ENCODE measurements around the gene JARID2.

The JARID2 gene

DNA sequence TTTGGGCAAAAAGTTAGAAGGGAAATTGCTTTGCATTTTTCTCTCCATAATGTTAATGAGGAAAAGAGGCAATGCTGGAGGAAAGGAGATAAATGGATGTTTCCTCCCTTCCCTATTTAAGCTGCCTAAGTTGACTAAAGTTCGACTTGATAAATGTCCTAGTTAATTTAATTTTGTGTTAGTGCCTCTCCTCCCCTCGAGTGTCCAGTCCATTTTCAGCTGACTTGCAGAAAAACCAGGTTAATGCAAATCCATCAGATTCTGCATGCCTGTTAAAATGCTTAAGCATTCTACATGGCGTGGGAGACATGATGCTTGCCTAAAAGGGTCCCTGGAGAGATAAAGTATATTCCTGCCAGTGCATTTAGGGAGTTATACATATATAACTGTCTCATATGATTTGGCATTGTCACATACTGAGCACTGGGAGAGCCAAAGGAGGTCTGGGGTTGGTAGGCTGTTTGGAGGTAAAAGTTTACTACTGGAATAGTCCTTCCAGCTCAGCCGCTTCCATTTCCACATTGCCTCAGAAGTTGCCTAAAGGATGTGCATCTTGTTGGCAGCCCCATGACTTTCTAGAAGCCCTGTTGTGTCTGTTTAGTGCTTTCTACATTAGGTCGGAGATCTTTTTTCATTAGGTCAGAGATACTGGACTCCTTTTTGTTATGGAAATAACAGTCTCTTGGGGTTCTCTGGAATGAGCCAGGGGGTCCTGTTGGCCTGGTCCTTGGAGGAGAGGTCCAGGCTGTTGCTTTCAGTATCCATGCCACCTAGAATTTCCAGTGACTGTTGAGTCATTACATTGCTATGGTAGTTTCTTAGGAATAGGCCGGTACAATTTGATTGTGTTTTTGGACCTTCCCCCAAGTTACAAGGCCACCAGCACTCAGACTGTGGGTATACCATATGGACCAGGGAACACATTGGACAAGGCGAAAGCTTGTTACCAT lies 30.4 kb downstream of the JARID2 start:
- no peaks in the 10 kb centered on the region for H3K4me1 ChIP-seq (ENCODE audit: low read length)
- H3K9me2 ChIP-seq (replicated peaks; ENCODE audit: insufficient read depth, low read length) = no peaks in the 10 kb centered on the region
- TF ChIP-seq EZH2 (optimal IDR thresholded peaks at IDR 0.05; ENCODE audit: low read depth, low read length) (no peak), EZH2phosphoT487 (IDR thresholded peaks at IDR 0.05; ENCODE audit: low read length) (no peak), CTCF (IDR thresholded peaks at IDR 0.05; ENCODE audit: low read length) (no peak)
- no peak overlapping the region for H3K4me2 ChIP-seq (ENCODE audit: low read depth, low read length)
- no peaks in the 10 kb centered on the region for H4K20me1 ChIP-seq (ENCODE audit: insufficient read depth, low read length)
- H3K4me3 ChIP-seq (ENCODE audit: low read length) = no peak overlapping the region
- no peak for DNase-seq
- no peaks in the 10 kb centered on the region for H3K9me3 ChIP-seq (replicated peaks; ENCODE audit: insufficient read depth, low read length)
- no peaks in the 10 kb centered on the region for H3K36me3 ChIP-seq (replicated peaks; ENCODE audit: insufficient read depth, low read length)
- no peaks in the 10 kb centered on the region for H3F3A ChIP-seq (ENCODE audit: insufficient read depth, low read length)
- H3K27ac ChIP-seq (ENCODE audit: low read length) = no peak overlapping the region
- peaks cover 97% of the 10 kb centered on the region for H3K79me2 ChIP-seq (ENCODE audit: low read length)
- no peaks in the 10 kb centered on the region for H3K27me3 ChIP-seq (replicated peaks; ENCODE audit: insufficient read depth, low read length)
- no peak overlapping the region for H3K9ac ChIP-seq (ENCODE audit: low read length)
- H2AFZ ChIP-seq (ENCODE audit: low read length) = no peak overlapping the region

DNA sequence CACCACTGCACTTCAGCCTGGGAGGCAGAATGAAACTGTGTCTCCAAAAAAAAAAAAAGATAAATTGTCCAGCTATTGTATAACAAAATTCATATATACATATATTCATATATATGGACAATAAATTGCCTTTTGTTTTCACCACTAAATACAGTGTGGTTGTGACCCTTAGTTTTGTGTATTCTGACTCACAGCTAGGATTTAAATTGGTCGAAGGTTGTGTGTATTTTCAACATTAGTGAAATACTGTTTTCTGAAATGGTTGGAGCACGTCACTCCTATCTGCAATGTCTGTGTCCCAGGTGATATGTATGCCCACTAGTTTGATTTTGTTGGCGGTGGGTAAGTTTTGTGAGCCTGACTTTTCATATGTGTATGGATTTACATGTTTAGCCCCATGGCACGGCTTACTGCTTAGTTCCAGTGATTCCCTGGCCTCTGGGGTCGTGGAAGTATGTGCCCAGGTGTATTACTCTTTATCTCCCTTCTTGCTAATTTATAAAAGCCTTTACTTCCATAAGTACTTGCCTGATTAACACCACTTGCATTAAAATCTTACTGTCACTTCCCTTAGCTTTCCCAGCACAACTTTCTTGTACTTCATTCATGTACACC lies 33.3 kb downstream of the JARID2 start:
- no peaks in the 10 kb centered on the region for H3F3A ChIP-seq (ENCODE audit: insufficient read depth, low read length)
- TF ChIP-seq CTCF (IDR thresholded peaks at IDR 0.05; ENCODE audit: low read length) = no peak
- TF ChIP-seq EZH2 (optimal IDR thresholded peaks at IDR 0.05; ENCODE audit: low read depth, low read length) = no peak
- H3K4me1 ChIP-seq (ENCODE audit: low read length) = no peaks in the 10 kb centered on the region
- H3K4me2 ChIP-seq (ENCODE audit: low read depth, low read length) = no peak overlapping the region
- no peak for DNase-seq
- no peaks in the 10 kb centered on the region for H3K27me3 ChIP-seq (replicated peaks; ENCODE audit: insufficient read depth, low read length)
- H3K9me2 ChIP-seq (replicated peaks; ENCODE audit: insufficient read depth, low read length) = no peaks in the 10 kb centered on the region
- no peak overlapping the region for H3K9ac ChIP-seq (ENCODE audit: low read length)
- H3K4me3 ChIP-seq (ENCODE audit: low read length) = no peak overlapping the region
- H4K20me1 ChIP-seq (ENCODE audit: insufficient read depth, low read length) = no peaks in the 10 kb centered on the region
- H3K27ac ChIP-seq (ENCODE audit: low read length) = no peak overlapping the region
- H2AFZ ChIP-seq (ENCODE audit: low read length) = no peak overlapping the region
- H3K9me3 ChIP-seq (replicated peaks; ENCODE audit: insufficient read depth, low read length) = no peaks in the 10 kb centered on the region
- H3K36me3 ChIP-seq (replicated peaks; ENCODE audit: insufficient read depth, low read length) = no peaks in the 10 kb centered on the region
- peaks cover 94% of the 10 kb centered on the region for H3K79me2 ChIP-seq (ENCODE audit: low read length)

- Histone ChIP-seq H2AFZ (ENCODE audit: low read length) (no peak overlapping the region), H3K9me2 (replicated peaks; ENCODE audit: insufficient read depth, low read length) (no peaks in the 10 kb centered on the region), H3K4me2 (ENCODE audit: low read depth, low read length) (no peak overlapping the region), H4K20me1 (ENCODE audit: insufficient read depth, low read length) (no peaks in the 10 kb centered on the region), H3K4me1 (ENCODE audit: low read length) (no peaks in the 10 kb centered on the region), H3K27me3 (replicated peaks; ENCODE audit: insufficient read depth, low read length) (no peaks in the 10 kb centered on the region), H3K9me3 (replicated peaks; ENCODE audit: insufficient read depth, low read length) (no peaks in the 10 kb centered on the region), H3K9ac (ENCODE audit: low read length) (no peak overlapping the region), H3F3A (ENCODE audit: insufficient read depth, low read length) (no peaks in the 10 kb centered on the region), H3K79me2 (ENCODE audit: low read length) (peaks cover 94% of the 10 kb centered on the region), H3K36me3 (replicated peaks; ENCODE audit: insufficient read depth, low read length) (no peaks in the 10 kb centered on the region), H3K4me3 (ENCODE audit: low read length) (no peak overlapping the region), H3K27ac (ENCODE audit: low read length) (no peak overlapping the region)
- no peak for DNase-seq
- TF ChIP-seq EZH2 (optimal IDR thresholded peaks at IDR 0.05; ENCODE audit: low read depth, low read length) = no peak
- TF ChIP-seq CTCF (IDR thresholded peaks at IDR 0.05; ENCODE audit: low read length) = no peak
- no peak for TF ChIP-seq EZH2phosphoT487 (IDR thresholded peaks at IDR 0.05; ENCODE audit: low read length)
These were observed 34.2 kb downstream of the JARID2 start for GRCh38 chr6:15280028-15280427.
